Tibial nerve (tissue), 4 donors: Measurements from ENCODE around the gene NELL2. TPM values are rescaled to one million over a fixed set of nuclear protein-coding genes. Genes with fewer than 3 reads are reported as not detected.
"Not testable (repeated sequence)": the region's sequence is repeated elsewhere in the genome, so short reads cannot be mapped to it uniquely, and the experiment has no call there.

Source experiments
- DNase-seq, 2 donors: peaks; one replicate each; pipeline ENCODE4 v3.0.0-alpha.2; 2019; ENCODE audit warnings: low spot score in 2 of 2
- H3K27ac ChIP-seq, 4 donors: fragments of 200-600 bp; sonication (generic) in 3 of 4; one replicate each; pipeline ENCODE4 v1.5.1; 2017 to 2019; ENCODE audit warnings: mild to moderate bottlenecking in 1 of 4
- H3K27me3 ChIP-seq, 2 donors: fragments of 200-600 bp; sonication (generic) in 1 of 2; one replicate each; pipeline versions ENCODE4 v1.5.1 to v1.6.0; 2017 to 2019
- H3K36me3 ChIP-seq, 3 donors: fragments of 200-600 bp; sonication (generic); one replicate each; pipeline ENCODE4 v1.5.1; 2018 to 2019
- H3K4me1 ChIP-seq, 4 donors: fragments of 200-600 bp; sonication (generic) in 3 of 4; one replicate each; pipeline ENCODE4 v1.5.1; 2017 to 2019
- H3K4me3 ChIP-seq, 4 donors: fragments of 200-600 bp; sonication (generic) in 3 of 4; one replicate each; pipeline ENCODE4 v1.5.1; 2017 to 2019; ENCODE audit warnings: mild to moderate bottlenecking in 1 of 4, moderate library complexity in 1 of 4
- H3K9me3 ChIP-seq, 4 donors: fragments of 200-600 bp; sonication (generic) in 3 of 4; one replicate each; pipeline ENCODE4 v1.5.1; 2017 to 2019
- CTCF ChIP-seq, 5 experiments: fragments of 200-600 bp in 3 of 5; fragments of 450-650 bp in 2 of 5; sonication (generic) in 3 of 5; IDR thresholded peaks; one replicate each; pipeline ENCODE4 v1.5.1; 2016 to 2019; ENCODE audit warnings: antibody characterized with exemption in 5 of 5, mild to moderate bottlenecking in 3 of 5, moderate library complexity in 2 of 5
- EP300 ChIP-seq, 2 donors: sonication (generic); formaldehyde crosslinking; IDR thresholded peaks; one replicate each; pipeline ENCODE4 v1.6.1; 2017; ENCODE audit warnings: antibody characterized with exemption in 2 of 2, mild to moderate bottlenecking in 1 of 2
- POLR2A ChIP-seq, 2 donors: fragments of 450-650 bp; IDR thresholded peaks; one replicate each; pipeline ENCODE4 v1.6.1; 2017; ENCODE audit warnings: antibody characterized with exemption in 2 of 2, mild to moderate bottlenecking in 2 of 2, moderate library complexity in 2 of 2
- WGBS, 2 donors: methylation state at CpG; one replicate each; pipeline ENCODE4 v1.1.5; 2018; 5-methylcytosine and 5-hydroxymethylcytosine counted together
- total RNA-seq, 4 donors: library from RNA; depleted of rRNA; stranded (reverse); fragments of >200 nt; gene quantifications; one replicate each; pipeline ENCODE4 v1.1.0, GENCODE V29; 2016

The NELL2 gene
- total RNA-seq, 4 donors from 2014 or later = 0.22 to 0.90 (median 0.63) TPM; not detected in 1

- no peaks in the 10 kb centered on the region for H3K4me1 ChIP-seq
- H3K27ac ChIP-seq = no peak overlapping the region
- WGBS, 2 donors = 31 to 37% methylated on average over 3 of the region's 3 CpGs
- no peak for TF ChIP-seq EP300 (IDR thresholded peaks at IDR 0.05)
- TF ChIP-seq POLR2A (IDR thresholded peaks at IDR 0.05) = no peak
- no peak for TF ChIP-seq CTCF (IDR thresholded peaks at IDR 0.05)
- no peaks in the 10 kb centered on the region for H3K9me3 ChIP-seq
- H3K4me3 ChIP-seq = no peak overlapping the region
- H3K27me3 ChIP-seq = no peaks in the 10 kb centered on the region
- no peaks in the 10 kb centered on the region for H3K36me3 ChIP-seq
- no peak for DNase-seq
Observed at GRCh38 chr12:44750468-44750867, 125.6 kb downstream of the NELL2 start.

- Histone ChIP-seq H3K36me3 (no peaks in the 10 kb centered on the region), H3K9me3 (no peaks in the 10 kb centered on the region), H3K27ac (no peak overlapping the region), H3K4me3 (no peak overlapping the region), H3K27me3 (no peaks in the 10 kb centered on the region), H3K4me1 (no peaks in the 10 kb centered on the region)
- no peak for DNase-seq
- no peak for TF ChIP-seq CTCF (IDR thresholded peaks at IDR 0.05)
- no peak for TF ChIP-seq POLR2A (IDR thresholded peaks at IDR 0.05)
- TF ChIP-seq EP300 (IDR thresholded peaks at IDR 0.05) = no peak
- WGBS, 2 donors = 79 to 80% methylated on average over 6 of the region's 6 CpGs
Observed at GRCh38 chr12:44749566-44749965, 126.5 kb downstream of the NELL2 start.

- no peak for TF ChIP-seq CTCF (IDR thresholded peaks at IDR 0.05)
- no peak for TF ChIP-seq EP300 (IDR thresholded peaks at IDR 0.05)
- TF ChIP-seq POLR2A (IDR thresholded peaks at IDR 0.05) = no peak
- Histone ChIP-seq H3K9me3 (no peaks in the 10 kb centered on the region), H3K36me3 (no peaks in the 10 kb centered on the region), H3K4me1 (no peaks in the 10 kb centered on the region), H3K27me3 (no peaks in the 10 kb centered on the region), H3K4me3 (no peak overlapping the region), H3K27ac (no peak overlapping the region)
- DNase-seq = no peak
- 60 to 73% methylated on average over 3 of the region's 3 CpGs for WGBS, 2 donors
Observed at GRCh38 chr12:44748950-44749468, 127.1 kb downstream of the NELL2 start.

GRCh38 chr12:44741292-44741980 lies 134.7 kb downstream of the NELL2 start:
- 96% methylated on average over 17 of the region's 17 CpGs for WGBS, 2 donors
- DNase-seq, H3K27me3 ChIP-seq, H3K4me3 ChIP-seq, H3K4me1 ChIP-seq, H3K36me3 ChIP-seq, H3K27ac ChIP-seq: not testable (repeated sequence)
- H3K9me3 ChIP-seq = peaks cover 0 to 13% (median 0%) of the 10 kb centered on the region in 4 donors

GRCh38 chr12:44738051-44738450 lies 138.1 kb downstream of the NELL2 start:
- peaks cover 0 to 17% (median 0%) of the 10 kb centered on the region in 4 donors for H3K9me3 ChIP-seq
- no peaks in the 10 kb centered on the region for H3K36me3 ChIP-seq
- TF ChIP-seq EP300 (IDR thresholded peaks at IDR 0.05) = no peak
- no peak for TF ChIP-seq POLR2A (IDR thresholded peaks at IDR 0.05)
- TF ChIP-seq CTCF (IDR thresholded peaks at IDR 0.05) = no peak
- 69 to 75% methylated on average over 1 of the region's 1 CpG for WGBS, 2 donors
- H3K4me3 ChIP-seq = no peak overlapping the region
- H3K27ac ChIP-seq = no peak overlapping the region
- no peaks in the 10 kb centered on the region for H3K27me3 ChIP-seq
- no peaks in the 10 kb centered on the region for H3K4me1 ChIP-seq
- no peak for DNase-seq
